HepG2 (cell line): ENCODE measurements around the gene COQ8A. TPM values are rescaled to one million over a fixed set of nuclear protein-coding genes. Genes with fewer than 3 reads are reported as not detected.

ENCODE experiments used
- SMAD9 ChIP-seq: sonication (generic); formaldehyde crosslinking; IDR thresholded peaks from 2 replicates; pipeline ENCODE4 v1.5.1; 2020; ENCODE audit warnings: mild to moderate bottlenecking, missing genetic modification reagents
- ZNF597 ChIP-seq: sonication (generic); formaldehyde crosslinking; IDR thresholded peaks from 2 replicates; pipeline ENCODE4 v1.5.0; 2020; ENCODE audit warnings: missing genetic modification reagents
- polyA plus RNA-seq, 8 experiments: library from polyadenylated mRNA; depleted of rRNA in 3 of 8; stranded (reverse) in 7 of 8; unstranded in 1 of 8; fragments of >200 nt; fragmentation: Illumina TruSeq in 4 of 8; extraction: Trizol in 4 of 8; gene quantifications; 2 replicates each; pipeline versions ENCODE4 v1.2.1 to v1.2.3, GENCODE V29; 2011 to 2016; ENCODE audit warnings: low read depth in 4 of 8, missing spikeins in 1 of 8, mixed read lengths in 1 of 8; ENCODE audit not compliant: insufficient read depth in 1 of 8
- total RNA-seq, 5 experiments: library from RNA; depleted of rRNA; stranded (reverse); fragments of >200 nt; fragmentation: Illumina TruSeq; extraction: Trizol; gene quantifications; 2 replicates each; pipeline ENCODE4 v1.2.3, GENCODE V29; 2016; ENCODE audit warnings: low read depth in 1 of 5
- TF ChIP-seq, protein P1 (sequence below): sonication (generic); formaldehyde crosslinking; IDR thresholded peaks from 2 replicates; pipeline ENCODE4 v1.5.0; 2020; ENCODE audit warnings: mild to moderate bottlenecking, low read depth, missing genetic modification reagents, borderline replicate concordance
- TF ChIP-seq, protein P2 (sequence below): IDR thresholded peaks from 2 replicates; pipeline ENCODE4 v1.6.1; 2012; ENCODE audit warnings: inconsistent platforms
- TF ChIP-seq, protein P3 (sequence below): sonication (generic); formaldehyde crosslinking; IDR thresholded peaks from 2 replicates; pipeline ENCODE4 v1.8.0; 2023; ENCODE audit warnings: mild to moderate bottlenecking, missing genetic modification reagents
- TF ChIP-seq, protein P4 (sequence below): sonication (generic); formaldehyde crosslinking; IDR thresholded peaks from 2 replicates; pipeline ENCODE4 v1.5.0; 2020; ENCODE audit warnings: missing genetic modification reagents

Gene COQ8A
- total and polyA plus RNA-seq, 2 of the 13 experiments (the other 11 are each of a cell fraction or from before 2014, with no cell fraction given): 60.4 to 88.7 TPM

- no peak for TF ChIP-seq ZNF597 (CRISPR knock-in tag)
- TF ChIP-seq, protein P1, sequence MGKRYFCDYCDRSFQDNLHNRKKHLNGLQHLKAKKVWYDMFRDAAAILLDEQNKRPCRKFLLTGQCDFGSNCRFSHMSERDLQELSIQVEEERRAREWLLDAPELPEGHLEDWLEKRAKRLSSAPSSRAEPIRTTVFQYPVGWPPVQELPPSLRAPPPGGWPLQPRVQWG (CRISPR knock-in tag): no peak
- TF ChIP-seq, protein P2, sequence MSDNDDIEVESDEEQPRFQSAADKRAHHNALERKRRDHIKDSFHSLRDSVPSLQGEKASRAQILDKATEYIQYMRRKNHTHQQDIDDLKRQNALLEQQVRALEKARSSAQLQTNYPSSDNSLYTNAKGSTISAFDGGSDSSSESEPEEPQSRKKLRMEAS: no peak
- TF ChIP-seq SMAD9: no peak
- TF ChIP-seq, protein P3, sequence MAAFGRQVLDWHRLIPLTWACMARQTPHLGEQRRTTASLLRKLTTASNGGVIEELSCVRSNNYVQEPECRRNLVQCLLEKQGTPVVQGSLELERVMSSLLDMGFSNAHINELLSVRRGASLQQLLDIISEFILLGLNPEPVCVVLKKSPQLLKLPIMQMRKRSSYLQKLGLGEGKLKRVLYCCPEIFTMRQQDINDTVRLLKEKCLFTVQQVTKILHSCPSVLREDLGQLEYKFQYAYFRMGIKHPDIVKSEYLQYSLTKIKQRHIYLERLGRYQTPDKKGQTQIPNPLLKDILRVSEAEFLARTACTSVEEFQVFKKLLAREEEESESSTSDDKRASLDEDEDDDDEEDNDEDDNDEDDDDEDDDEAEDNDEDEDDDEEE: no peak
- TF ChIP-seq, protein P4, sequence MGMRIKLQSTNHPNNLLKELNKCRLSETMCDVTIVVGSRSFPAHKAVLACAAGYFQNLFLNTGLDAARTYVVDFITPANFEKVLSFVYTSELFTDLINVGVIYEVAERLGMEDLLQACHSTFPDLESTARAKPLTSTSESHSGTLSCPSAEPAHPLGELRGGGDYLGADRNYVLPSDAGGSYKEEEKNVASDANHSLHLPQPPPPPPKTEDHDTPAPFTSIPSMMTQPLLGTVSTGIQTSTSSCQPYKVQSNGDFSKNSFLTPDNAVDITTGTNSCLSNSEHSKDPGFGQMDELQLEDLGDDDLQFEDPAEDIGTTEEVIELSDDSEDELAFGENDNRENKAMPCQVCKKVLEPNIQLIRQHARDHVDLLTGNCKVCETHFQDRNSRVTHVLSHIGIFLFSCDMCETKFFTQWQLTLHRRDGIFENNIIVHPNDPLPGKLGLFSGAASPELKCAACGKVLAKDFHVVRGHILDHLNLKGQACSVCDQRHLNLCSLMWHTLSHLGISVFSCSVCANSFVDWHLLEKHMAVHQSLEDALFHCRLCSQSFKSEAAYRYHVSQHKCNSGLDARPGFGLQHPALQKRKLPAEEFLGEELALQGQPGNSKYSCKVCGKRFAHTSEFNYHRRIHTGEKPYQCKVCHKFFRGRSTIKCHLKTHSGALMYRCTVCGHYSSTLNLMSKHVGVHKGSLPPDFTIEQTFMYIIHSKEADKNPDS (CRISPR knock-in tag): no peak
These were observed 33.3 kb downstream of the COQ8A start (continued) for GRCh38 chr1:226973371-226973897.
